Fibroblast of the aortic adventitia (primary cell): ENCODE results near the gene WDR37. TPM values are rescaled to one million over a fixed set of nuclear protein-coding genes. Genes with fewer than 3 reads are reported as not detected.
A peak's percentile ranks its signal among the peaks of the same experiment; 100 is the strongest.
"Not testable (repeated sequence)": the region's sequence is repeated elsewhere in the genome, so short reads cannot be mapped to it uniquely, and the experiment has no call there.

Experiments used
- DNase-seq: peaks from one replicate; pipeline ENCODE4 v3.0.0-alpha.2; 2010; ENCODE audit warnings: low read depth
- H3K4me3 ChIP-seq: 2 replicates; pipeline ENCODE4 v1.5.1; 2011; ENCODE audit warnings: low read depth, mild to moderate bottlenecking, control low read depth, low read length, moderate library complexity
- CTCF ChIP-seq: IDR thresholded peaks from 2 replicates; pipeline ENCODE4 v1.5.1; 2011; ENCODE audit warnings: mild to moderate bottlenecking, low read length, control low read depth, inconsistent platforms; ENCODE audit not compliant: insufficient read depth
- total RNA-seq: library from RNA; depleted of rRNA; stranded (reverse); fragments of >200 nt; gene quantifications from 2 replicates; pipeline ENCODE4 v1.2.3, GENCODE V29; 2012; ENCODE audit warnings: low replicate concordance

The WDR37 gene
- total RNA-seq: 14.4 and 17.0 TPM in 2 replicates

- peak; percentile 66 for DNase-seq
- no peak for TF ChIP-seq CTCF
- H3K4me3 ChIP-seq: peak within 1 kb of the TSS; percentile 96
These were observed at the start of gene WDR37 for GRCh38 chr10:1056326-1057105. Gene WDR37, plus strand, starts transcription at chr10:1056385. Its CDS starts 15,771 bp downstream, at chr10:1072156.

GRCh38 chr10:1006573-1006972, 49.6 kb upstream of the WDR37 start:
- H3K4me3 ChIP-seq: no peak overlapping the region
- no peak for DNase-seq
- no peak for TF ChIP-seq CTCF

- DNase-seq: no peak
- no peak overlapping the region for H3K4me3 ChIP-seq
- no peak for TF ChIP-seq CTCF
These were observed 48.6 kb upstream of the WDR37 start for GRCh38 chr10:1007583-1007982.

GRCh38 chr10:1009071-1009494, 47.1 kb upstream of the WDR37 start:
- TF ChIP-seq CTCF: no peak
- no peak for DNase-seq
- no peak overlapping the region for H3K4me3 ChIP-seq

GRCh38 chr10:1009947-1010346, 46.2 kb upstream of the WDR37 start:
- not testable (repeated sequence) for H3K4me3 ChIP-seq

GRCh38 chr10:1010703-1011102, 45.5 kb upstream of the WDR37 start:
- no peak for TF ChIP-seq CTCF
- H3K4me3 ChIP-seq: no peak overlapping the region
- no peak for DNase-seq

More at GRCh38 chr10:1009947-1010346, 46.2 kb upstream of the WDR37 start:
- DNase-seq: not testable (repeated sequence)

GRCh38 chr10:1011696-1012095, 44.5 kb upstream of the WDR37 start:
- no peak for DNase-seq
- TF ChIP-seq CTCF: no peak
- no peak overlapping the region for H3K4me3 ChIP-seq
